DMS114 treated with DMSO at 0.1 percent for 48 hours (cell line): ENCODE measurements around the gene TMEM190.

ENCODE experiments used
- DNase-seq: peaks from one replicate; lab custom pipeline; 2025; ENCODE audit not compliant: unreplicated experiment; lab: John Stamatoyannopoulos, UW

Gene TMEM190

DNA sequence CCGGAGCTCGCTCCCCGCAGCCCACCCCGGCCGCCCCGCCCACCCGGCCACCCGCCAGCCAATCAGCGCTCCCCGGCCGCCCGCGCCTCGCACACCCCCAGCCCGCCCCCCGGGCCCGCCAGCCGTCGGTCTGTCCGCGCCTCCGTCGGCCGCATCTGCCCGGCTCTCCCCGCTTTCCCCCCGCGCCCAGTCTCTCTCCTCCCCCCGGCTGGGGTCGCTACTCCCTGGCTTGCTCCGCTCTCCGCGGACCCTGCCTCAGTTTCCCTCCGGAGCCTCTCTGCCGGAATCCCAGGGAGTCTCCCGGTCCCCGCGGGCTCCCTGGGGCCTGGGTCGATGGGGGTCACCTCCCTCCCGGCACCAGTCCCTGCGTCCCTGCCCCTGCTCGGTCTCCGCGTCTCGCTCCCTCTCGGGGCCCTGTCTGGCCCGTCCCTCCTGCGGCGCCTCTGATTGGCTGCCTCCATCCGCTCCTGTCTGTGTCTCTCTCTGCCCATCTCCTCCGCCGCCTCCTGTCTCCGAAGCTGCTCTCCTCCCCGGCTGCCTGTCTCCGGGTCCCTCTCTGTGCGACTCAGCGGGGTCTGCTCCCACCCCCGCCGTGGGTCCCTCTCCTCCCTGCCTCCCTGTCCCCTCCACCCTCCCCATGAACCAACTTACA is 6.8 kb upstream of the TMEM190 start:
- DNase-seq, result peak; percentile 45

DNA sequence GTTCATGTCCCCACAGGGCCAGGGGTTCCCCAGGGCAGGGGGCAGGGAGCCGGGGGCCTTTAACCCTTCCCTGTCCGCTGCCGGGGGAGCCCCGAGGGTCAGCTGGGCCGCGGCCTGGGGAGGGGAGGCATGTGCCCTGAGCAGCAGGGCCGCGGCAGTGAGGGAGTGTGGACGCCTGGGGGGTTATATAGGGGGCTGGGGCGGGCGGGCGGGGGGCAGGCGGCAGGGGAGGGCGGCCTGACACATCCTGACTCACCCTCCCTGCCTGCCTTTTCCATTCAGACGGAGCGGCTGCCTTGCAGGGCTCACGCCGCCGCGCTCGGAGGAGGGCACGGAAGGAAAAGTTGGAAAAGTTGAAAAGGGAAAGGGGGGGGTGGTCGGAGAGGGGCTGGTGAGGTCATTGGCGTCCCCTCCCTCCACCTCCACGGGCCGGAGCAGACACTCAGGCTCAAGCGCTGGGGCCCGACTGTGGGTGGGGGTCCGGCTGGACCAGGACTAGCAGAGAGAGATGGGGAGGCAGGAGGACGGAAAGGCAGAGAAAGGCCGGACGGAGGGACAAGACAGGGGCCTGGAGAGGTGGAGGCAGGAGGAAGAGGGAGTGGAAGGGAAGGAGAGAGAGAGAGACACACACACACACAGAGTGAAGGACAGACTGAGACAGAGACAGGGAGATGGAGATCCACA is 6.2 kb upstream of the TMEM190 start, which contains the start of gene IL11:
TSS of gene IL11 (minus strand) at position 159 of the 684 bp plus-strand sequence. CDS start at position 6, 153 bp downstream.
- no peak for DNase-seq

DNA sequence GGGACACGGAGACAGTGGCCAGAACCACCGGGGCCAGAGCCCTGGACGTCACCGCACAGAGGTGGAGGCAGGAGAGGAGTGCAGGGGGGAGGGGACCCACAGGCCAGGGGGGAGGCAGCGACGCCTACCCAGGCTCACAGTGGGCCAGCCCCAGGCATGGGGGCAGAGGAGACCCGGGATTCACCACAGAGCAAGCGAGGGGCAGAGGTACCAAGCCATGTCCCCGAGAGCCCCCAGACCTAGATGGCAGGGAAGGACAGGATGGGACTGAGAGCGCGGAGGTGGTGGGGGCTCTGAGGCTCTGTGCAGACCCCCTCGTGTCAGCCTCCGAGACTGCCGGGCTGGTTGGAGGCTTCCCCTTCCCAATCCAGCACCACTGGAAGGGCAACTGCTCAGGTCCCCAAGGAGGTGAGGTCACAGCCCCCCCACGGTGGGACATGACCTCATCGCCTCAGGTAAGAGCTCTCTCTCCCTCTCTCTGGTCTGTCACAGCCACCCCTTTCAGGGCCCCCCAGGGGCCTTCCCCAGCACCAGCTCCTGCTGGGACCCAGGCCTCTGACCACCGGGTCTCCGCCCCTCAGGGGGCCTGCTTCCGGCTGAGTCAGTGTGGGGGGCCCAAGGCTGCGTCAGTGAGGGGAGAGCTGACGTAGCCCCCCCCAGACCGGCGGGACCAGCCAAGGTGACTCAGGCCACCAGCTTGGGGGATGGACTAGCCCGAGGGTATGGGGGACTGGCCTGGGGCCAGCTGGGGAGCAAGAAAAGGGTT is 4.1 kb upstream of the TMEM190 start:
- DNase-seq, result no peak

DNA sequence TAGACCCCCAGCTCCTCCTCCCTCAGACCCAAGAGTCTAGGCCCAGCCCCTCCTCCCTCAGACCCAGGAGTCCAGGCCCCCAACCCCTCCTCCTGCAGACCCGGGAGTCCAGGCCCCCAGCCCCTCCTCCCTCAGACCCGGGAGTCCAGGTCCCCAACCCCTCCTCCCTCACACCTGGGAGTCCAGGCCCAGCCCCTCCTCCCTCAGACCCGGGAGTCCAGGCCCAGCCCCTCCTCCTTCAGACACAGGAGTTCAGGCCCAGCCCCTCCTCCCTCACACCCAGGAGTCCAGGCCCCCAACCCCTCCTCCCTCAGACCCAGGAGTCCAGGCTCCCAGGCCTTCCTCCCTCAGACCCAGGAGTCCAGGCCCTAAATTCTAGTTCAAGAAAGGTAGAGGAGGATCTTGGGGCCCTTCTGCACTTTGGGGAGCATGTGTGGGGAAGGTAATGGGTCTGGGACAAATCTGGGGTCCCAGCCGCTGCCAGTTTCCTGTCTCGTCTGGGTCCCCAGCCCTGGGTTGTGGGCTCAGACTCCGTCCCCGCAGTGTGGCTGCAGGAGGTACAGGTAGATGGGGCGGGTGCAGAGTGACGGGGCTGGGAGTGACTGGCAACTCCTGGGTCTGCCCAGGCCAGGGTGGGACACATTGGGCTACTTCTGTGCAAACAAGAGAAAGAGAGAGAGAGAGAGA is 3.2 kb upstream of the TMEM190 start:
- no peak for DNase-seq

- DNase-seq, result no peak
Measured at GRCh38 chr19:55373993-55374757, 2.5 kb upstream of the TMEM190 start.

DNA sequence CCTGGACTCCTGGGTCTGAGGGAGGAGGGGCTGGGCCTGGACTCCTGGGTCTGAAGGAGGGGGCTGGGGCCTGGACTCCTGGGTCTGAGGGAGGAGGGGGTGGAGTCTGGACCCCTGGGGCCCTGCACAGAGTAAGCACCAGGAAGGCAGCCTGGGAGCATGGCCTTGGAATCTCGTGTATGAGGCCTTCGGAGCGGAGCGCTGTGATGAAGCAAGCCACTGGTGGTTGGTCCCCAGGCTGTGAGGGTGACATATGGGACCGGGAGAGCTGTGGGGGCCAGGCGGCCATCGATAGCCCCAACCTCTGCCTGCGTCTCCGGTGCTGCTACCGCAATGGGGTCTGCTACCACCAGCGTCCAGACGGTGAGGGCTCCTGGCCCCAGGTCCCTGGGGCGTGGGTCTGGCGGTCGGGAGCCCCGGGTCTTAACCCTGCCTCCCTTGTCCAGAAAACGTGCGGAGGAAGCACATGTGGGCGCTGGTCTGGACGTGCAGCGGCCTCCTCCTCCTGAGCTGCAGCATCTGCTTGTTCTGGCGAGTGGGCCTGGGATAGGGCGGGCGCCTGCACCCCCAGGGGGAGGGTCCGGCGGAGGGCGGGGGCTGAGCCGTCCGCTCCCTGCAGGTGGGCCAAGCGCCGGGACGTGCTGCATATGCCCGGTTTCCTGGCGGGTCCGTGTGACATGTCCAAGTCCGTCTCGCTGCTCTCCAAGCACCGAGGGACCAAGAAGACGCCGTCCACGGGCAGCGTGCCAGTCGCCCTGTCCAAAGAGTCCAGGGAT is 918 bp downstream of the TMEM190 start:
- no peak for DNase-seq

DNA sequence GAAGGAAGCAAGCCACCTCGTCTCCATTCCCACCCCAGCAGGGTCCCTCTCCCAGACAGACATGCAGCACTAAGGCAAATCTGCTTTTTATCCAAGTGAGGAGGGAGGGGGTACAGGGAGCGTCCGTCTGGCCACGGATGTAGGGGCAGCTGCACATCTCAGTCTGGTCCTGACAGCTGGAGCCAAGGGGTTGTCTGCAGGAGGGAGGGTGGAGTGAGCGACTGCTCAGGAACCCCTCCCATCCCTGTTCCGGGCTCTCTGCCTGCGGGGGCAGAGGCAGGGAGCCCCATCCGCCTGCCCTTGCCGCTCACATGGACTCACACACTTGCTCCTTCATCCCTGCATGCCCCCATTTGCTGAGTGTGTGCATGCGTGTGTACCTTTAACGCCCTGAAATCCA is 2.5 kb downstream of the TMEM190 start:
- DNase-seq, result no peak

DNA sequence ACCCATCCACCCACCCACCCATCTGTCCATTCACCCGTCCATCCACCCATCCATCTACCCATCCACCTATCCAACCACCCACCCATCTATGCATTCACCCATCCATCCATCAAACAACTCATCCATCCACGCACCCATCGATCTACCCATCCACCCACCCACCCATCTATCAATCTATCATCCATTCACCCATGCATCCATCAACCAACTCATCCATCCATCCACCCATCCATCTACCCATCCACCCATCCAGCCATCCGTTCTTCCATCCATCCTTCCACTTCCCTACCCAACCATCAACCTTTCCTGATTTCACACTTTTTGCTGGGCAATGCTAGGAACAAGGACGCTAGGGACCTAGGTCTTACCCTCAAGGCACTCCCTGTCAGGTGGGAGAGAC is 5.4 kb downstream of the TMEM190 start:
- DNase-seq, result no peak

DNA sequence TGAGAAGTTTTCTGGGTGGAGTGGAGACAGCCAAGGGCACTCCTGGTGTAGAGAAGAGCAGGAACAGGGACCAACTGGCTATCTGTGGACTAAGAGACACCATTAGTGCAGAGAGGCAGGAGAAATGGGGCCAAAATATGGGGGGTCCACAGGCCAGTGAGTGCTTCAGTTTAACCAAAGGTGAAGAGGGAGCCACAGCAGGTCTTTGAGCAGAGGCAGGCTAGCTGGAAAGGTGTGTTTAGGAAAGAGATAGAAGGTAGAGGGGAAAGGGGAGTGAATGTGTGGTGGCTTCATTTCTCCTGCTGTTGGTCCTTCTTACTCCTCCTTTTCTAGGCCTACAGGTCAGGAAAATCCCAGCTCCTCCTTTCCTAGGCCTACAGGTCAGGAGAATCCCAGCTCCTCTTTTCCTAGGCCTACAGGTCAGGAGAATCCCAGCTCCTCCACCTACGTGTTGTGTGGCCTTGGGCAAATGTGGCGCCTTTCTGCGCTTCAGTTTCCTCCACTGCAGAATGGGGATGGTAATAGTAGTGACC is 6.0 kb downstream of the TMEM190 start:
- no peak for DNase-seq

DNA sequence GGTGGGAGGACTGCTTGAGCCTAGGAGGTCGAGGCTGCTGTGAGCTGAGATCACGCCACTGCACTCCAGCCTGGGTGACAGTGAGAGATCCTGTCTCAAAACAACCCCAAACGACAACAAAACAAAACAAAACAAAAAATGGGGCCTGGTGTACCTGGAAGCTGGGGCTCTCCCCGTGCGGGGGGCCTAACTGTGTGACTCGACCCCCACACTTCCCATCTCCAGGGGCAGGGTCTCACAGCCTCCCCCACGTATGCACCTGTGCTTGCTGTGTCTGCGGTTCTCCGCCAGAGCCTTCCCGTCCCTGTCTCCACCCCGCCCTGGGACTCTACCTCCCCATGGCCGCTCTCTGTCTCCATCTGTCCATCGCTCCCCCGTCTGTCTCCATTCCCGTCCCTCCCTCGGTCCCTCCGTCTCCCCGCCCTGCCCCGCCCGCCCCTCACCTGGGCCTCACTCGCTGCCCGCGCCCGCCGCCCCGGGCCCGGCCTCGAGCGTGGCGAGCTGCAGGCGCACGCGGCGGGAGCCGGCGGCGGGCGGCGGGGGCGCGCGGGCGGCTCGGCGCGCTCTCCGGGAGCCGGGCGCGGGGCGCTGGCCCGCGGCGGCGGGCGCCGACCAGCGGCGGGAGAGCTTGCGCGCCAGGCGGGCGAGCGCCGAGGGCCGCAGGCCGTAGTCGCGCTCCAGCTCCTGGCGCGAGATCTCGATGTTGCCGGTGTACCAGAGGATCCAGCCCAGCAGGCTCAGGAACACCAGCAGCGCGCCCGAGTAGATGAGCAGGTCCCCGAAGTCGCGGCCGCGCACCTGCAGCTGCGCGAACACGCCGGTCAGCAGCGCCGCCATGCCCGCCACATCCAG is 6.9 kb downstream of the TMEM190 start:
- DNase-seq, result peak; percentile 59

GRCh38 chr19:55384131-55384919 is 7.7 kb downstream of the TMEM190 start, which contains the start of gene TMEM238:
Gene TMEM238, minus strand, starts transcription at chr19:55384292. Its CDS starts 33 bp downstream, at chr19:55384259.
- DNase-seq, result no peak

GRCh38 chr19:55384920-55385723 is 8.5 kb downstream of the TMEM190 start:
- DNase-seq, result peak; percentile 97

- peak; percentile 98 for DNase-seq
Measured at GRCh38 chr19:55385724-55386492, 9.3 kb downstream of the TMEM190 start, which contains the start of gene RPL28. Gene RPL28, plus strand, starts transcription at chr19:55385932. Its CDS starts 426 bp downstream, at chr19:55386358.

GRCh38 chr19:55386493-55386971 is 9.9 kb downstream of the TMEM190 start:
- no peak for DNase-seq

- DNase-seq, result no peak
Measured at GRCh38 chr19:55387736-55388497, 11.3 kb downstream of the TMEM190 start.
